NB4 (cell line): ENCODE data around the gene LIAS.

Experiments
- DNase-seq: peaks from one replicate; pipeline ENCODE4 v3.0.0; 2010; ENCODE audit warnings: low read depth
- H3K4me3 ChIP-seq: one replicate; pipeline ENCODE4 v1.5.1; 2011; ENCODE audit warnings: mild to moderate bottlenecking, low read depth, low read length, moderate library complexity
- CTCF ChIP-seq: IDR thresholded peaks from one replicate; pipeline ENCODE4 v1.5.1; 2012; ENCODE audit warnings: low read depth, low read length
- MAX ChIP-seq: IDR thresholded peaks from 2 replicates; pipeline ENCODE4 v1.6.1; 2011; ENCODE audit warnings: low read depth, low read length
- MYC ChIP-seq: IDR thresholded peaks from 2 replicates; pipeline ENCODE4 v1.6.1; 2011; ENCODE audit warnings: low read depth, low read length
- POLR2A ChIP-seq: IDR thresholded peaks from 2 replicates; pipeline ENCODE4 v1.6.1; 2011; ENCODE audit warnings: mild to moderate bottlenecking; ENCODE audit not compliant: insufficient read length; ENCODE audit errors: extremely low read depth

The LIAS gene

DNA sequence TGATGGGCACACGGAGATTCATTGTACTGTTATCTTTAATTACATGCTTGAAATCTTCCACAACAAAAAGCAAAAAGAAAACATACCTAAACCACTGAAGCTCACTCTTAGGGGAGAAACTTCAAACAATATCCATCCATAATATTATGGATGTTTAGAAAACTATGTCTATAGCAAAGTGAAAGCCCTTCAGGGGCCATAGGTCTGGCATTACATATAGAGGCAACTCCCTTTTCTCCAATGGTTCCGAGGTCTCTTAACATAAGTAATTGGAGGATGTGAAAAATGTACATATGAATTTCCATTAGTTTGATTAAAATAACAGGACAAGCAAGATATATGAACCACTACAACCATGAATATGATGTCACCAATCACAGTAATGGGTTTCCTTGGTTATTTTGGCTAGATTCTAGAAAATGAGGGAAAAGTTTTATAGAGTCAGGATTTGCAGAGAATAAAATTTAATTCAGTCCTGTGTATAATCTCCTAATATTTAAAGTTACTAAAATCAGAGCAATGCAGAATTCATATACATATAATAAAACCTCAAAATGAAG, 57.6 kb downstream of the LIAS start:
- H3K4me3 ChIP-seq, result no peak overlapping the region
- DNase-seq, result no peak
- TF ChIP-seq CTCF (no peak), MAX (no peak), MYC (no peak), POLR2A (no peak)

DNA sequence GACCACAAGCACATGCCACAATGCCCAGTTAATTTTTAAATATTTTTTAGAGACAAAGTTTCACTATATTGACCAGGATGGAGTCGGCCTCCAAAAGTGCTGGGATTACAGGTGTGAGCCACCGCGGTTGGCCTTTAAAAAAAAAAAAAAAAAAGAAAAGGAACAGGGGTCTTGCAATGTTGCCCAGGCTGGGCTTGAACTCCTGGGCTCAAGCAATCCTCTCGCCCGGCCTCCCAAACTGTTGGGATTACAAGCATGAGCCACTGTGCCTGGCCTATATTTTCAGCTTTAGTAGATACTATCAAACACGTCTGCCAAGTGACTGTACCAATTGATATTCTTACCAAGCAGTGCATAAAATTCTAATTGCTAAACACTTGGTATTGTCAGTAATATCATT, 59.6 kb downstream of the LIAS start:
- DNase-seq, result no peak
- no peak for TF ChIP-seq CTCF
- TF ChIP-seq MAX, result no peak
- TF ChIP-seq MYC, result no peak
- no peak for TF ChIP-seq POLR2A
- H3K4me3 ChIP-seq, result no peak overlapping the region

DNA sequence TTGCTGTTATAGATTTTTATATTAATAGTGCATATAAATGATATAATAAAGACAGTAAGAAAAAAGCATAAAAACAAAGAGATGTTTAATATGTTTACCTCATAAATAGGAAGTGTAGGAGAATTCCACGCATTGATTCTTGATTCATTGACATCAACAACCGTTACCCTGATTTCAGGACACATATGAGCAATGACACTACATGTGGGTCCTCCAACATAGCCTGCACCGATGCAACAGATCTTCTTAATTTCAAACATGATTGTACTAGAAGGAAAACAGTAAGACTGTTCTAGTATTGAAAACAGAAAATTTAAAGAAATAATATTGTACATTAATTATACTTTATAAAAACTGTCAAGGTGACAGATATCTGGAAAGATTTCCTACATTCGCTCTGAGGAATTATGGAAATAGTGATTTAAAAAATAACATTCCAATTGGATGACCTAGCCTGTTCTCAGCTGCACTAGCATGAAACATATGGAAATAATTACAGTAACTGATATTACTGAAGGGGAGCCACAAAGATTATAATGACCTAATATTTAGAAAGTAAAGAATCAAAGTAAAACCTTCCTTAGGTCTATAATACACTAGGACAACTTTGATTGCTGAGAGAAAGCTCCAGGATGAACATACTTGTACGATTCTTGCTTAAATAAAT, 62.5 kb downstream of the LIAS start:
- no peak for DNase-seq
- H3K4me3 ChIP-seq, result no peak overlapping the region
- TF ChIP-seq POLR2A, result no peak
- no peak for TF ChIP-seq CTCF
- TF ChIP-seq MAX, result no peak
- TF ChIP-seq MYC, result no peak

DNA sequence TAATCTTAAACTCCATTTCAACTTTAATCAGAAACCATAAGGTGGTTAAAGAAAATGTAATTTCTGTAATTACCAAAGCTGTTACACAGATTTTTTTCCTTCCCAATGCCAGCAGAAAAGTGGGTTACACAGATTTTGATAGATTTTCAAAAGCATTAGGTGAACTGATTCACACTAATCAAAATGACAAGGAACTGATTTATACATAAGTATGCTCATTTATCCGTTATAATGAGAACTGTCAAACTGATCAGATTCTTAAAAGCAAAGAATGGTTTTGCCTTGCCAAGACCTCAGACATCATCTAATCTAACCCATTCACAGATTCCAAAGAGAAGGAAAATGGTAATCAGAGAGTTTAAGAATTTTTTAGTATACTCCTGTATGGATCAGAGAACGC, 63.2 kb downstream of the LIAS start:
- TF ChIP-seq POLR2A, result no peak
- no peak for TF ChIP-seq MAX
- TF ChIP-seq CTCF, result no peak
- TF ChIP-seq MYC, result no peak
- H3K4me3 ChIP-seq, result no peak overlapping the region

GRCh38 chr4:39524161-39524957, 65.5 kb downstream of the LIAS start:
- TF ChIP-seq MAX (no peak), POLR2A (no peak)
- DNase-seq, result no peak
- H3K4me3 ChIP-seq, result no peak overlapping the region

More for the DNA sequence above, 63.2 kb downstream of the LIAS start:
- no peak for DNase-seq
